Bronchial epithelial cell (primary cell): ENCODE results near the gene MYO10. TPM values are rescaled to one million over a fixed set of nuclear protein-coding genes. Genes with fewer than 3 reads are reported as not detected.

Source experiments
- DNase-seq: peaks from one replicate; pipeline ENCODE4 v3.0.0-alpha.2; 2010; ENCODE audit warnings: low read depth
- FAIRE-seq: peaks from 2 replicates; lab custom pipeline; 2011; peaks lifted over from hg19 to GRCh38; lab: Jason Lieb, UNC
- H3K27me3 ChIP-seq: 2 replicates; pipeline ENCODE4 v1.5.1; 2011; ENCODE audit warnings: low read length; ENCODE audit not compliant: control insufficient read depth, insufficient read depth
- H3K36me3 ChIP-seq: 2 replicates; pipeline ENCODE4 v1.5.1; 2011; ENCODE audit warnings: low read length; ENCODE audit not compliant: control insufficient read depth, insufficient read depth
- H3K4me3 ChIP-seq: 2 replicates; pipeline ENCODE4 v1.5.1; 2011; ENCODE audit warnings: mild to moderate bottlenecking, low read depth, low read length, control low read depth
- total RNA-seq: library from RNA; depleted of rRNA; stranded (reverse); fragments of >200 nt; gene quantifications from 2 replicates; pipeline ENCODE4 v1.2.1, GENCODE V29; 2014
- TF ChIP-seq, protein P1 (sequence below): IDR thresholded peaks from 2 replicates; pipeline ENCODE4 v1.5.1; 2011; ENCODE audit warnings: mild to moderate bottlenecking, moderate library complexity, low read length, control low read depth, inconsistent platforms; ENCODE audit not compliant: insufficient read depth, severe bottlenecking

Gene MYO10
- total RNA-seq, 1 donor from 2014 or later = 39.5 TPM

DNA sequence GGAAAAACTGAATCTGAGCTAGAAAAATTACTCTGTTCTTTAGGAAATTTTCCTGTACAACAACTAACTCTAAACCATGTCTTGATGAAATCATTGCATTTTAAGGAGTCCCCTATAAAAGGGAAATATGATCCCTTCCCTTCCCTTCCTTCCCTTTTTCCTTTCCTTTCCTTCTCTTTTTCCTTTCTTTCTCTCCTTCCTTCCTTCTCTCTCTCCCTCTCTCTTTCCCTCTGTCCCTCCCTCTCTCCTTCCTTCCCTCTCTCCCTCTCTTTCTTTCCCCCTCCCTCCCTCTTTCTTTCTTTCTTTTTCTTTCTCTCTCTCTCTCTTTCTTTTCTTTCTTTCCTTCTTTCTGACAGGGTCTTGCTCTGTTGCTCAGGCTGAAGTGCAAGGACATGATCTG, 42.2 kb upstream of the MYO10 start:
- no peak for FAIRE-seq
- no peak overlapping the region for H3K4me3 ChIP-seq
- TF ChIP-seq, protein P1, sequence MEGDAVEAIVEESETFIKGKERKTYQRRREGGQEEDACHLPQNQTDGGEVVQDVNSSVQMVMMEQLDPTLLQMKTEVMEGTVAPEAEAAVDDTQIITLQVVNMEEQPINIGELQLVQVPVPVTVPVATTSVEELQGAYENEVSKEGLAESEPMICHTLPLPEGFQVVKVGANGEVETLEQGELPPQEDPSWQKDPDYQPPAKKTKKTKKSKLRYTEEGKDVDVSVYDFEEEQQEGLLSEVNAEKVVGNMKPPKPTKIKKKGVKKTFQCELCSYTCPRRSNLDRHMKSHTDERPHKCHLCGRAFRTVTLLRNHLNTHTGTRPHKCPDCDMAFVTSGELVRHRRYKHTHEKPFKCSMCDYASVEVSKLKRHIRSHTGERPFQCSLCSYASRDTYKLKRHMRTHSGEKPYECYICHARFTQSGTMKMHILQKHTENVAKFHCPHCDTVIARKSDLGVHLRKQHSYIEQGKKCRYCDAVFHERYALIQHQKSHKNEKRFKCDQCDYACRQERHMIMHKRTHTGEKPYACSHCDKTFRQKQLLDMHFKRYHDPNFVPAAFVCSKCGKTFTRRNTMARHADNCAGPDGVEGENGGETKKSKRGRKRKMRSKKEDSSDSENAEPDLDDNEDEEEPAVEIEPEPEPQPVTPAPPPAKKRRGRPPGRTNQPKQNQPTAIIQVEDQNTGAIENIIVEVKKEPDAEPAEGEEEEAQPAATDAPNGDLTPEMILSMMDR = no peak
- DNase-seq = no peak
- H3K36me3 ChIP-seq = no peaks in the 10 kb centered on the region
- no peaks in the 10 kb centered on the region for H3K27me3 ChIP-seq

GRCh38 chr5:16976625-16977008, 40.5 kb upstream of the MYO10 start:
- Histone ChIP-seq H3K4me3 (no peak overlapping the region), H3K27me3 (no peaks in the 10 kb centered on the region), H3K36me3 (no peaks in the 10 kb centered on the region)
- DNase-seq (no peak), FAIRE-seq (no peak)
- TF ChIP-seq, protein P1 = no peak

DNA sequence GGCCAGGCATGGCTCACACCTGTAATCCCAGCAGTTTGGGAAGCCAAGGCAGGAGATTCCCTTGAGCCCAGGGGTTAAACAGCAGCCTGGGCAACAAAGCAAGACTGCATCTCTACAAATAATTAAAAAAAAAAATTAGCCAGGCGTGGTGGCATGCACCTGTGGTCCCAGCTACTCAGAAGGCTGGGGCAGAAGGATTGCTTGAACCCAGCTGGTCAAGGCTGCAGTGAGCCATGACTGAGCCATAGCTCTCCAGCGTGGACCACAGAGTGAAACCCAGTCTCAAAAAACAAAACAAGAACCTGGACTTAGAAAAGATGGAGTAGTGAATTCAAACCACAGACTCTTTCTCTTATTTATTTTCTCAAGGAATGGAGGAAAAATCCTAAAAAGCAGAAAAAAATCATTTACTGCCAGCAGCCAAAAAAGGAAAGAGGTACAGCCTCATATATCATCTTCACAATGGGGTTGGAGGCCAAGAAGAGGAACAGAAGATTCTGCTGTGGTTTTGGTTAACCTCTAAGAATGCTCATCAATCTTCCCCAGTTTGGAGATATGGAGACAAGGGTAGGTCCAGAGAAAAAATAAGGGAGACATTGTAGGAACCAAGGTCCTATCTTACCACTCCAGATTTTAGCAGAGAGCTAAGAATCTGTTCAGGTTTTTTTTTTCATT, 40.0 kb upstream of the MYO10 start:
- no peak overlapping the region for H3K4me3 ChIP-seq
- no peaks in the 10 kb centered on the region for H3K27me3 ChIP-seq
- H3K36me3 ChIP-seq = no peaks in the 10 kb centered on the region
- no peak for DNase-seq
- TF ChIP-seq, protein P1 = no peak
- FAIRE-seq = no peak

GRCh38 chr5:16974981-16975380, 38.9 kb upstream of the MYO10 start:
- DNase-seq (no peak), FAIRE-seq (no peak)
- Histone ChIP-seq H3K4me3 (no peak overlapping the region), H3K36me3 (no peaks in the 10 kb centered on the region), H3K27me3 (no peaks in the 10 kb centered on the region)
- TF ChIP-seq, protein P1 = no peak

GRCh38 chr5:16970826-16971225, 34.7 kb upstream of the MYO10 start:
- TF ChIP-seq, protein P1 = no peak
- FAIRE-seq (no peak), DNase-seq (peak; percentile 19)
- Histone ChIP-seq H3K4me3 (no peak overlapping the region), H3K27me3 (no peaks in the 10 kb centered on the region), H3K36me3 (no peaks in the 10 kb centered on the region)

DNA sequence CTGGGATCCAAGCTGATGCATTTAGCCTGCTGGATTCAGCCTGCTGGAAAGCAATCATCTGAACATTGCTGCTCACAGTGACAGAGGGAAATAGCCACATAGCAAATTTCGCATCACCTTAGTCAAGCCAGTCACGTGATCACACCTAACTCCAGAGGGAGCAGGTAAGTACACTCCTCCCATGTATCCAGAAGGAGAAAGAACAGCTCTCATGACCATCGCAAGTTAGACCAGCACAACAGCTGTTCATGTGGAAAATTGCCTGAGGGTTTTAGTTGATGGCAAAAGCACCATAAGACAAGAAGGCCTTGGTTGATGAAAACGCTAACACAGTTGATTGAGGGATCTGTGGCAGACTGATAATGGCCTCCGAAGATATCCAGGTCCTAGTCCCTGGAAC, 34.2 kb upstream of the MYO10 start:
- FAIRE-seq (peak; percentile 50), DNase-seq (no peak)
- Histone ChIP-seq H3K4me3 (no peak overlapping the region), H3K27me3 (no peaks in the 10 kb centered on the region), H3K36me3 (no peaks in the 10 kb centered on the region)
- TF ChIP-seq, protein P1 = no peak
